ENCODE results near the gene DPH6. TPM values are rescaled to one million over a fixed set of nuclear protein-coding genes. Genes with fewer than 3 reads are reported as not detected.

The DPH6 gene
- total RNA-seq, 1 donor from 2014 or later = 13.2 TPM

DNA sequence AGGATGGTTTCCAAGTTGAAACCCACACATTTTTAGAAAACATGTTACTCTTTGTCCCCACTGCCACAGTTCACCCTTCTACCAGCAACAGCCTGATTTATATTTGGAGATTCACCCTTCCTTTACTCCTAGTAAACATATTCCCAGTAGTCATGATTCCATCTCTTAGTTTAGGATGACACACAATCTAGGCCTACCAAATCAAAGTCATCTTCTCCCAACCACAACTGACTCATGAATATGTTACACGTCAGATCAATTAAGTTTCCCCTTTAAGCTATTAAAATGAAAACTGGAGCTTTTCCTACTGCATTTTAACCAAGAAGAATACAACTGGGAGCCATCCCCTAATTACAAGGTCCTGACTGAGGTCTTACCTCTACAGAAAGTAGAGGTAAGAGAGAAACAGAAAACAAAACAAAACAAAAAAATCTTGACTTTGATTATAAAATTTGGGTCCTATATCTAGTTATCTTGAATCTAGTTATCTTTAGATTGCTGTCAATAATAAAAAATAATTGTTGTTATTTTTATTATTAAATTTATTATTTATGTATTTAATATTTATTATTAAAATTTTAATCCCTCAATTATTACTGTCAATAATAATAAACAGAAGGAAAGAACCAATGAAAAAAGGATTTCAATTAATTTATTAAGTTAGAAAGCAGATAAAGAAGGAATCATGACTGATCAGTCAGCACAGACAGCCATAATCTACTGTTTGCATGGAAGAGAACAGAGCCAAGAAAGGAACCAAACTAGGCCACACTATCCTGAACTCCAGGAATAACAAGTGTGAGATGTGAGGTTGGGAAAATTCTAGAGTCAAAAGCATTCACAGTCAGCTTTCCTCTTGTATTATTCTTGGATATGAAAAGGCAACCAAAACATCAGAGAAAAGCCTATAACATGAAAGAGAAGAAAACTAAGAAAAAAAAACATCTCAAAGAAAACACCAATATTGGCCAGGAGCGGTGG is 12.5 kb downstream of the DPH6 start:
- intact Hi-C loops (cut with micrococcal nuclease) = no loop called here
- no peak for DNase-seq (ENCODE audit: low spot score)
- no peak overlapping the region for H3K4me3 Mint-ChIP-seq (ENCODE audit: low read depth)
- H3K27me3 Mint-ChIP-seq (ENCODE audit: low read depth) = no peaks in the 10 kb centered on the region
- H3K36me3 Mint-ChIP-seq (ENCODE audit: low read depth) = peaks cover 20% of the 10 kb centered on the region
- no peaks in the 10 kb centered on the region for H3K4me1 Mint-ChIP-seq (ENCODE audit: low read depth)
- peaks cover 13% of the 10 kb centered on the region for H3K9me3 Mint-ChIP-seq
- no peak overlapping the region for H3K27ac Mint-ChIP-seq

- H3K4me1 Mint-ChIP-seq (ENCODE audit: low read depth) = no peaks in the 10 kb centered on the region
- no peak overlapping the region for H3K27ac Mint-ChIP-seq
- intact Hi-C loops (cut with micrococcal nuclease) = no loop called here
- no peaks in the 10 kb centered on the region for H3K27me3 Mint-ChIP-seq (ENCODE audit: low read depth)
- H3K4me3 Mint-ChIP-seq (ENCODE audit: low read depth) = no peak overlapping the region
- H3K9me3 Mint-ChIP-seq = peaks cover 14% of the 10 kb centered on the region
- H3K36me3 Mint-ChIP-seq (ENCODE audit: low read depth) = peaks cover 17% of the 10 kb centered on the region
- no peak for DNase-seq (ENCODE audit: low spot score)
Measured at GRCh38 chr15:35530698-35531097, 15.3 kb downstream of the DPH6 start.

DNA sequence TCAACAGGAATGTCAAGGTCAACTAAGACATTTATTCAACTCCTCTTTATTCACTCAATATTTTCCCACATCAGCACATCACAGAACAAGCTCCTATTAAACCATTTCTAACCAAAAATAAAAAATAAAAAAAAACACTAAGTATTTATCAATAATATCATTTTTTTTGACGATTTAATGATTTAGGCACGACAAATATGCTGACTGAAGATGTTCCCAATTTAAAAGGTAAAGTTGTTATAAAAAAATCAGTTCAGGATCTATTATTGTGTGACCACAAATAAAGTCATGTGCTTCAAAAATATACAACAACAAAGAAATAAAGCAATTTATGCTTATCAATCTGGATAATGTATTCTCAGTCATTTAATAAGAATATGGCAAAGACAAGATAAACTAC is 16.2 kb downstream of the DPH6 start:
- H3K4me1 Mint-ChIP-seq (ENCODE audit: low read depth) = no peaks in the 10 kb centered on the region
- H3K27ac Mint-ChIP-seq = no peak overlapping the region
- intact Hi-C loops (cut with micrococcal nuclease) = no loop called here
- DNase-seq (ENCODE audit: low spot score) = no peak
- peaks cover 17% of the 10 kb centered on the region for H3K36me3 Mint-ChIP-seq (ENCODE audit: low read depth)
- no peaks in the 10 kb centered on the region for H3K27me3 Mint-ChIP-seq (ENCODE audit: low read depth)
- peaks cover 14% of the 10 kb centered on the region for H3K9me3 Mint-ChIP-seq
- no peak overlapping the region for H3K4me3 Mint-ChIP-seq (ENCODE audit: low read depth)

GRCh38 chr15:35522061-35522460 is 23.9 kb downstream of the DPH6 start:
- no peak overlapping the region for H3K27ac Mint-ChIP-seq
- DNase-seq (ENCODE audit: low spot score) = no peak

DNA sequence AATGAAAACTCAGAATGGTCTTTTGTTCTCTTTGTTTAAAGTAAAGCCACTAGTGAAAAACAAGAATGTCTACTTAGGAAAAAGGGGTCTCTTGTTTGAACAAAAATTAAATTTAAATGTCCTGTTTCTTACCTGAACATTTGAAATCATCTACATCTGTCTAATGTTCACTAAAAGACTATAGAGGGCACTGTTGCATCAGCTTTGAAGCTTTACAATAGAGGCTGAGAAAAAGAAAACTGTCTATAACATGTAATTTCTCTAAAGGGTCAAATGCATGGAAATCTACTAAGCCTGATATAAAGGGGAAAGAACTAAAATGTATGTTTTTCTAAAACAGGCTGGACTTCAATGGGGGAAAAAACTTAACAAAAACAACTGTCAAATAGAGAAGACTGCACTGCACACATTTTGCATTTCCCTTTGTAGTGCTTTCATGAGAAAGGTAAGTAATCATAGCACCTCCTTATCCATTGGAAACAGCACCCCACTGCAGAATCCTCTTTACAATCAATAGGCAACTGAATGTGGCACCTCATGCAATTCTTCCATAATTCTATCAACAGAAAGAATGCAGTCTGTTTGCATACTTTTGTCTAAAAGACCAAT is 26.3 kb downstream of the DPH6 start:
- no peak overlapping the region for H3K4me3 Mint-ChIP-seq (ENCODE audit: low read depth)
- H3K27ac Mint-ChIP-seq = no peak overlapping the region
- no peaks in the 10 kb centered on the region for H3K4me1 Mint-ChIP-seq (ENCODE audit: low read depth)
- H3K9me3 Mint-ChIP-seq = no peaks in the 10 kb centered on the region
- intact Hi-C loops (cut with micrococcal nuclease) = loop anchor here (2.0 to 10.0 kb wide), 2 partner anchors 19 to 1575 kb away; no protein-coding TSS in a partner anchor
- no peaks in the 10 kb centered on the region for H3K27me3 Mint-ChIP-seq (ENCODE audit: low read depth)
- no peak for DNase-seq (ENCODE audit: low spot score)
- no peaks in the 10 kb centered on the region for H3K36me3 Mint-ChIP-seq (ENCODE audit: low read depth)

More at GRCh38 chr15:35522061-35522460, 23.9 kb downstream of the DPH6 start:
- Mint-ChIP-seq H3K27me3 (ENCODE audit: low read depth) (no peaks in the 10 kb centered on the region), H3K4me1 (ENCODE audit: low read depth) (no peaks in the 10 kb centered on the region), H3K9me3 (no peaks in the 10 kb centered on the region), H3K4me3 (ENCODE audit: low read depth) (no peak overlapping the region), H3K36me3 (ENCODE audit: low read depth) (no peaks in the 10 kb centered on the region)
- intact Hi-C loops (cut with micrococcal nuclease) = no loop called here

GRCh38 chr15:35519052-35519451 is 26.9 kb downstream of the DPH6 start:
- Mint-ChIP-seq H3K36me3 (ENCODE audit: low read depth) (no peaks in the 10 kb centered on the region), H3K27me3 (ENCODE audit: low read depth) (no peaks in the 10 kb centered on the region), H3K4me3 (ENCODE audit: low read depth) (no peak overlapping the region), H3K27ac (no peak overlapping the region), H3K4me1 (ENCODE audit: low read depth) (no peaks in the 10 kb centered on the region), H3K9me3 (no peaks in the 10 kb centered on the region)
- intact Hi-C loops (cut with micrococcal nuclease) = loop anchor here (2.0 to 10.0 kb wide), 2 partner anchors 20 to 1576 kb away; no protein-coding TSS in a partner anchor
- no peak for DNase-seq (ENCODE audit: low spot score)

DNA sequence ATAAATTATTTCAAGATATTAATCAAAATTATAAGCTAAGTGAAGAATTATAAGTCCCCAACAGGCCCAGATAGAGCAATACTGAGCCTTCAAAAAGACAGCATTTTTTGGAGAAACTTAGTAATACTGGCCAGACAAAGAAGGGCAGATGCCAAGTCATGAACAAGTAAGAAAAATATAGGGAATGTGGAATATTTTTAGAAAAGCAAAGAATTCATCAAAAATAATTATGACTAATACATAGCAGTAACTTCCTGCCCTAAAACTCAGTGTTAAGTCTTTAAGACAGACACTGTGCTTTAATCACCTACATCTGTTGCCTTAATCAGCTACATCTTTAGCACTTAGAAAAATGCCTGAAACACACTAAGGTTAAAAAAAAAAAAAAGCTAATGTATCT is 31.2 kb downstream of the DPH6 start:
- intact Hi-C loops (cut with micrococcal nuclease) = loop anchor here (10.0 kb wide), 1 partner anchor 1580 kb away; no protein-coding TSS in a partner anchor
- Mint-ChIP-seq H3K27ac (no peak overlapping the region), H3K27me3 (ENCODE audit: low read depth) (no peaks in the 10 kb centered on the region), H3K36me3 (ENCODE audit: low read depth) (no peaks in the 10 kb centered on the region), H3K9me3 (no peaks in the 10 kb centered on the region), H3K4me1 (ENCODE audit: low read depth) (no peaks in the 10 kb centered on the region), H3K4me3 (ENCODE audit: low read depth) (no peak overlapping the region)
- DNase-seq (ENCODE audit: low spot score) = no peak

DNA sequence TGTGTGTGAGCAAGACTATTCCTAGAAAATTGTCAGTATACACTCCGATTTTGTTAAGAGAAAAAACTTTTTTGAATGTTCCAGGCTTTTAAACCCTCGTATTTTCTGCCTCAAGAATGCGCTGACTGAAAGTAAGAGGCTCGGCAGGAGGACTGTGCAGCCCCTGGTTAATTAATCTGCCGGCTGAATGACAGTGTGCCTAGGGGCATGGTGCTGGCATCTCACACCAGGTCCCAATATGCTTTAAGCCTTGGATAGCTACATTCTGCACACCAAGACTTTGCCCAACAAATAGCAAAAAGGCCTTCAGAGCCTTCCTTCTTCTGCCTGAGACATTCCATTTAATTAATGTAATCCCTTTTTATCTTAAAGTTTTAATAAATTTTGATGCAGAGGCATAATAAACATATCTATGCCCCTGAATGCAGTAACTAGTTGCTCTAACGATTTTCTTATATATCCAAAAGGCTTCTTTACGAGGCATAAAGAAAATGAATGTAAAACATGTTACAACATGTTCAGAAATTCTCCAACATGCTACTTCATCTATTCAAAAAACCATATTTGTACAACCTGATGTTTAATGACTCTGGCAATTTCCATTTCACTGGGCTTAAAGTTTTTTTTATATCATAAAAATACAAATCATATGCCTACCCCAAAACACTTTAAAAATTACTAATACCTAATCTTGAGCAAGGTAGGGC is 37.9 kb downstream of the DPH6 start:
- Mint-ChIP-seq H3K27ac (no peak overlapping the region), H3K27me3 (ENCODE audit: low read depth) (no peaks in the 10 kb centered on the region)

GRCh38 chr15:35506272-35506870 is 39.6 kb downstream of the DPH6 start:
- no peak for DNase-seq (ENCODE audit: low spot score)
- no peaks in the 10 kb centered on the region for H3K36me3 Mint-ChIP-seq (ENCODE audit: low read depth)

More for the DNA sequence above, 37.9 kb downstream of the DPH6 start:
- Mint-ChIP-seq H3K9me3 (no peaks in the 10 kb centered on the region), H3K36me3 (ENCODE audit: low read depth) (no peaks in the 10 kb centered on the region), H3K4me1 (ENCODE audit: low read depth) (no peaks in the 10 kb centered on the region), H3K4me3 (ENCODE audit: low read depth) (no peak overlapping the region)
- DNase-seq (ENCODE audit: low spot score) = no peak
- intact Hi-C loops (cut with micrococcal nuclease) = no loop called here

DNA sequence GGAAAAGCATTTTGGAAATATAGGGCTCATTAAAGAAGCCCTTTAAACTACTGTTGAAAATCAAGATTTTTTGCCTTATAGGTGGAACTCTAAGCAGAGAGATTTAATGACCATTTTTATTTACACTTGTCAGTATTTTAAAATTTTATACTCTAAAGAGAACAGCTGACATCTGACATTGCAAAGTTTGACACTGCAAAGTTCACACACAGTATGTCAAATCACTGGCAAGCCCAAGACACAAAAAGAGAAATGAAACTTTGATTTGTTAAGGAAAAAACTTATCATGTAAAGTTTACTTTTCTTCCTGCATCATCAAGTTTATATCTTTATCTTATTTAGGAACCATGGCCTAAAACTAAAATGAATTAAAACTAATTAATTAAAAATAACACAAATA is 40.2 kb downstream of the DPH6 start:
- Mint-ChIP-seq H3K9me3 (no peaks in the 10 kb centered on the region), H3K27me3 (ENCODE audit: low read depth) (no peaks in the 10 kb centered on the region), H3K36me3 (ENCODE audit: low read depth) (no peaks in the 10 kb centered on the region), H3K4me3 (ENCODE audit: low read depth) (no peak overlapping the region), H3K27ac (no peak overlapping the region), H3K4me1 (ENCODE audit: low read depth) (no peaks in the 10 kb centered on the region)
- no peak for DNase-seq (ENCODE audit: low spot score)
- intact Hi-C loops (cut with micrococcal nuclease) = no loop called here

More at GRCh38 chr15:35506272-35506870, 39.6 kb downstream of the DPH6 start:
- H3K4me3 Mint-ChIP-seq (ENCODE audit: low read depth) = no peak overlapping the region
- no peaks in the 10 kb centered on the region for H3K4me1 Mint-ChIP-seq (ENCODE audit: low read depth)
- H3K27ac Mint-ChIP-seq = no peak overlapping the region
- no peaks in the 10 kb centered on the region for H3K27me3 Mint-ChIP-seq (ENCODE audit: low read depth)
- intact Hi-C loops (cut with micrococcal nuclease) = no loop called here
- no peaks in the 10 kb centered on the region for H3K9me3 Mint-ChIP-seq

DNA sequence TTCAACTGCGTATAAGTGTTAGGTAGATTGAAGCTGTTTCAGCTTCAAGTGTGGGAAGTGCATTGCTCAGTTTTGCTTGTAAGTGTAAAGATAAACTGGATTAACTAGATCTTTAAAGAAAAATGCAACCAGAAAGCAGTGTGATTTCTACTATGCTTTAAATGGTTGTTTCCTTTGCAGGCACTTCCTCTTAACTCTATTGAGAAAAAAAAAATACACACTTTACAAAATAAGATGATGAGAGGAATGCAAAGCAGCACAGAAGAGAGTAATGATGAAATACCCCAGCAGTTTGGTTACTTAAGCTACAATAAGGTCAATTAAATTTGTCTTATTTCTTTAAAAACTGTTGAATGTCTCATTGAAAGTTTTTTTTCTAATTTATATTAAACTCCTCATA is 40.8 kb downstream of the DPH6 start:
- H3K27me3 Mint-ChIP-seq (ENCODE audit: low read depth) = no peaks in the 10 kb centered on the region
- no peaks in the 10 kb centered on the region for H3K9me3 Mint-ChIP-seq
- H3K36me3 Mint-ChIP-seq (ENCODE audit: low read depth) = no peaks in the 10 kb centered on the region
- intact Hi-C loops (cut with micrococcal nuclease) = no loop called here
- H3K4me3 Mint-ChIP-seq (ENCODE audit: low read depth) = no peak overlapping the region
- no peaks in the 10 kb centered on the region for H3K4me1 Mint-ChIP-seq (ENCODE audit: low read depth)
- no peak for DNase-seq (ENCODE audit: low spot score)
- H3K27ac Mint-ChIP-seq = no peak overlapping the region

DNA sequence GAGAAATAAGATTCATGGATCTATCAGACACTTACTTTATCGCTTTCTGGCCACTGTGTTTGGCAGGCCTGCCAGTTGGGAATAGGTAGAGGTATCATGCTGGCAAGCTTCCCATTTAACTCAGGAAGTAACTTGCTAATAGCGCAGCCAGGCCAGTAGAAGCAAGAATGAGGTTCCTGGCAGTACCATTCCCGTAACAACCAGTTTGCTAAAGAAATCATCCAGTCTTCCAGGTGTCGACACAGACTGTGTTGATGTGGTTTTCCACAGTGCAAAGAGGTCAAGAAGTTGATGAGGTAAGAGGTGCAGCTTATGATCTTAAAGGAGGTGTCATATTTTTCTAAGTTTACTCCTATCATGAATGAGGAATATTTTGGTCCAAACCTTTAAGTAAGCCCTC is 46.2 kb downstream of the DPH6 start:
- intact Hi-C loops (cut with micrococcal nuclease) = no loop called here
- Mint-ChIP-seq H3K9me3 (no peaks in the 10 kb centered on the region), H3K27me3 (ENCODE audit: low read depth) (no peaks in the 10 kb centered on the region), H3K4me3 (ENCODE audit: low read depth) (no peak overlapping the region), H3K4me1 (ENCODE audit: low read depth) (no peaks in the 10 kb centered on the region), H3K27ac (no peak overlapping the region), H3K36me3 (ENCODE audit: low read depth) (no peaks in the 10 kb centered on the region)
- DNase-seq (ENCODE audit: low spot score) = no peak
